HG03457 (cell line): Measurements from ENCODE around the gene IMMP2L.
"Not testable (repeated sequence)": the region's sequence is repeated elsewhere in the genome, so short reads cannot be mapped to it uniquely, and the experiment has no call there.

Experiments used
- ATAC-seq: cut with Tn5 transposase; IDR thresholded peaks from one replicate; pipeline ENCODE4 v1.9.1; 2021; ENCODE audit warnings: moderate number of reproducible peaks; ENCODE audit not compliant: unreplicated experiment

IMMP2L gene

GRCh38 chr7:111282626-111283025 is 279.7 kb downstream of the IMMP2L start:
- ATAC-seq = no peak

GRCh38 chr7:111274857-111275256 is 287.4 kb downstream of the IMMP2L start:
- ATAC-seq = no peak

- ATAC-seq = no peak
Observed at GRCh38 chr7:111272092-111272491, 290.2 kb downstream of the IMMP2L start.

GRCh38 chr7:111270794-111271193 is 291.5 kb downstream of the IMMP2L start:
- not testable (repeated sequence) for ATAC-seq

- no peak for ATAC-seq
Observed at GRCh38 chr7:111268941-111269340, 293.4 kb downstream of the IMMP2L start.

GRCh38 chr7:111266613-111267012 is 295.7 kb downstream of the IMMP2L start:
- no peak for ATAC-seq

GRCh38 chr7:111265394-111265793 is 296.9 kb downstream of the IMMP2L start:
- no peak for ATAC-seq

- ATAC-seq = no peak
Observed at GRCh38 chr7:111264981-111265380, 297.3 kb downstream of the IMMP2L start.

- ATAC-seq = no peak
Observed at GRCh38 chr7:111264111-111264868, 298.0 kb downstream of the IMMP2L start.

- ATAC-seq = no peak
Observed at GRCh38 chr7:111262293-111263116, 299.8 kb downstream of the IMMP2L start.

GRCh38 chr7:111261496-111261895 is 300.8 kb downstream of the IMMP2L start:
- no peak for ATAC-seq

- no peak for ATAC-seq
Observed at GRCh38 chr7:111259991-111260390, 302.3 kb downstream of the IMMP2L start.

GRCh38 chr7:111256391-111256790 is 305.9 kb downstream of the IMMP2L start:
- no peak for ATAC-seq

GRCh38 chr7:111255576-111255975 is 306.7 kb downstream of the IMMP2L start:
- no peak for ATAC-seq

- not testable (repeated sequence) for ATAC-seq
Observed at GRCh38 chr7:111251365-111251764, 310.9 kb downstream of the IMMP2L start.

- not testable (repeated sequence) for ATAC-seq
Observed at GRCh38 chr7:111249807-111250206, 312.5 kb downstream of the IMMP2L start.

- ATAC-seq = no peak
Observed at GRCh38 chr7:111242141-111242755, 320.0 kb downstream of the IMMP2L start.

- peak; percentile 51 for ATAC-seq
Observed at GRCh38 chr7:111240371-111240770, 321.9 kb downstream of the IMMP2L start.

GRCh38 chr7:111239437-111239836 is 322.9 kb downstream of the IMMP2L start:
- no peak for ATAC-seq

- no peak for ATAC-seq
Observed at GRCh38 chr7:111238886-111239285, 323.4 kb downstream of the IMMP2L start.

GRCh38 chr7:111235709-111236108 is 326.6 kb downstream of the IMMP2L start:
- ATAC-seq = no peak
